Duodenal mucosa (tissue), 2 donors: ENCODE measurements around the gene GLIS1.

Source experiments
- H3K27ac ChIP-seq: one replicate; pipeline ENCODE4 v1.7.0; 2013; ENCODE audit warnings: low read depth, low read length
- H3K27me3 ChIP-seq, 2 donors: one replicate each; pipeline ENCODE4 v1.7.0; 2013; ENCODE audit warnings: low read length in 2 of 2, control low read depth in 1 of 2; ENCODE audit not compliant: insufficient read depth in 2 of 2, control insufficient read depth in 1 of 2
- H3K36me3 ChIP-seq, 2 donors: one replicate each; pipeline ENCODE4 v1.7.0; 2013; ENCODE audit warnings: low read length in 2 of 2, control low read depth in 1 of 2; ENCODE audit not compliant: insufficient read depth in 2 of 2, control insufficient read depth in 1 of 2
- H3K4me1 ChIP-seq, 2 donors: one replicate each; pipeline ENCODE4 v1.7.0; 2013; ENCODE audit warnings: low read length in 2 of 2, control low read depth in 1 of 2; ENCODE audit not compliant: insufficient read depth in 2 of 2, control insufficient read depth in 1 of 2
- H3K4me3 ChIP-seq, 2 donors: one replicate each; pipeline ENCODE4 v1.7.0; 2013; ENCODE audit warnings: low read length in 2 of 2, low read depth in 1 of 2
- H3K9ac ChIP-seq, 2 donors: one replicate each; pipeline ENCODE4 v1.7.0; 2013; ENCODE audit warnings: low read length in 2 of 2, low read depth in 1 of 2
- H3K9me3 ChIP-seq, 2 donors: one replicate each; pipeline ENCODE4 v1.7.0; 2013; ENCODE audit warnings: low read length in 2 of 2, control low read depth in 1 of 2; ENCODE audit not compliant: control insufficient read depth in 1 of 2

GLIS1 gene

DNA sequence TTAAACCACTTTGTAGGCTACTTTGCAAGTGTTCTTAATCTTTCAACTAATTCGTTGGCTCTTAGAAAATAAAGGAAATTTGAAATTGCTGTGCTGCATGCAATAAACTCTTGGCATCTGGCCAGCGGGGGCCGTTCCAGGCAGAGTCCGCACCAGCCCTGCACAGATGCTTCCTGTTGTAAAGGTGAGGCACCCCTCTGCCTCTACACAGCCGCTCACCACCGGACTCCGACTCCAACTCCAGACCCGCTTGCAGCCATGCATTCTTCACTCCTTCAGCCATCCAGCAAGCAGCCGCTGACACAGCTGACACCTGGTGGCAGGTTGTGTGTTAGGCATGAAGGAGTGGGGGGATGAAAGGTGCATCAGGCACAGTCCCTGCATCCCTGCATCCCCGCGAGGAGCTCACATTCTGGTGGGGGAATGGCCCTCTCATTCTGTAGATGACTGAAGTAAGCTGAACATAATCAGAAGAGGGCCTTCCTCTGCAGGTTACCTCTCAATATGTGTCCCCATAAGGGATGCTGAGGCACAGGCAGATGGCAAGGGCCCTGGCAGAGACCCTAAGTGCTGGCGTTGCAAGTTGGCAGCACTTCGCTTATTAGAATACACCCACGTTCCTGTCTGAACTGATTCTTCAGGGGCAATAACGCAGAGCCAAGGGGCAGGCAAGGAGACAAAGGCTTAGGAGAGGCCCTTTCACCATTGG lies 56.8 kb downstream of the GLIS1 start:
- Histone ChIP-seq H3K4me3 (peak overlapping the region; percentile 26 to 34), H3K4me1 (peaks cover 14 to 27% of the 10 kb centered on the region in 2 donors), H3K27ac (no peak overlapping the region), H3K9me3 (no peaks in the 10 kb centered on the region), H3K9ac (no peak overlapping the region), H3K27me3 (peaks cover 17 to 24% of the 10 kb centered on the region in 2 donors), H3K36me3 (no peaks in the 10 kb centered on the region)

DNA sequence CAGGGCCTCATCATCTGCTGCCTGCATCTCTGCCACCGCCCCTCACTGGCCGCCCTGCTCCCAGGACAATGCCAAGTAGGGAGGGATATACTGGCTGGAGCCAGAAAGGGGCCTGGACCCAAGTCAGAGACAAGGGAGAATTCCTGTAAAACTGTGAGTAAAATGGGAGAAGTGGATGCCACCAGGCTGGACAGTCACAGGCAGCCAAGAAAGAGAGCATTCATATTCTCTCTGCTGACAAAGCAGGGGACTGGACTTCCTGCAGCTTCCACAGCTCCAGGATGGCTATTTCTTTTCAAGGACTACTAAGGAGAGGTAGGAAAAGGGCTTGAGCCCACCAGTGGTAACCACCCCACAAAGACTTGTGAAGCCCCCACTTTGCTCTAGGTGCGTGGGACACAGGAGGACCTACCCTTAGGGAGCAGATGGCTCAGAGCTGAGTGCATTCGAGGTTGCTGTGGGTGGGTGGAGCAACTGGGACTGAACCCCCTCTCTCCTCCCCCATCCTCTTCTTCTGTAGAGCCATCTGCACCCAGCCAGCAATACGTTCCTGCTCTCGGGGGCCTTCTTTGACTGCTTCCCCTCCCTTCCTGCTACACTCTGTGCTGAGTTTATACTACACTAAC lies 57.5 kb downstream of the GLIS1 start:
- no peak overlapping the region for H3K9ac ChIP-seq
- no peak overlapping the region for H3K27ac ChIP-seq
- no peaks in the 10 kb centered on the region for H3K36me3 ChIP-seq
- H3K9me3 ChIP-seq, result no peaks in the 10 kb centered on the region
- H3K4me1 ChIP-seq, result peaks cover 14 to 27% of the 10 kb centered on the region in 2 donors
- H3K27me3 ChIP-seq, result peaks cover 14 to 18% of the 10 kb centered on the region in 2 donors
- peak overlapping the region; percentile 26 to 34 for H3K4me3 ChIP-seq

DNA sequence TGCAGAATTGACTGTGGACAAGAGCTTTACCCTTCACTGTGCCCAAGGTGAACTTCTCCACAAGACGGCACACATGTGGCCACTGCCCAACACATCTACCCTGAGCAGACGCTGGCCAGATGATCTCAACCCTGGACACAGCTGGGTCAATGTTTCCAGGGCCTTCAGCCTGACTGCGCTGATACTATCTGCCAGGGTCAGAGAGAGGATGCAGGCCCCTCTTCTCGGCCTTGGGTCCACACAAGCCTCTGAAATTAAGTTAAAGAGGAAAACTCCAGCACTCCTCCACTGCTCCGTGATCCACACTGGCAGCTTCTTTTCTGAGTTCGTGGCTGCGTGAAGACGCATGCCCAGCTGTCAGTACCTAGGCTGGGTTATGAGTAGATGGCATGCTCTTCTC lies 58.1 kb downstream of the GLIS1 start:
- Histone ChIP-seq H3K27ac (no peak overlapping the region), H3K27me3 (peaks cover 8 to 13% of the 10 kb centered on the region in 2 donors)

DNA sequence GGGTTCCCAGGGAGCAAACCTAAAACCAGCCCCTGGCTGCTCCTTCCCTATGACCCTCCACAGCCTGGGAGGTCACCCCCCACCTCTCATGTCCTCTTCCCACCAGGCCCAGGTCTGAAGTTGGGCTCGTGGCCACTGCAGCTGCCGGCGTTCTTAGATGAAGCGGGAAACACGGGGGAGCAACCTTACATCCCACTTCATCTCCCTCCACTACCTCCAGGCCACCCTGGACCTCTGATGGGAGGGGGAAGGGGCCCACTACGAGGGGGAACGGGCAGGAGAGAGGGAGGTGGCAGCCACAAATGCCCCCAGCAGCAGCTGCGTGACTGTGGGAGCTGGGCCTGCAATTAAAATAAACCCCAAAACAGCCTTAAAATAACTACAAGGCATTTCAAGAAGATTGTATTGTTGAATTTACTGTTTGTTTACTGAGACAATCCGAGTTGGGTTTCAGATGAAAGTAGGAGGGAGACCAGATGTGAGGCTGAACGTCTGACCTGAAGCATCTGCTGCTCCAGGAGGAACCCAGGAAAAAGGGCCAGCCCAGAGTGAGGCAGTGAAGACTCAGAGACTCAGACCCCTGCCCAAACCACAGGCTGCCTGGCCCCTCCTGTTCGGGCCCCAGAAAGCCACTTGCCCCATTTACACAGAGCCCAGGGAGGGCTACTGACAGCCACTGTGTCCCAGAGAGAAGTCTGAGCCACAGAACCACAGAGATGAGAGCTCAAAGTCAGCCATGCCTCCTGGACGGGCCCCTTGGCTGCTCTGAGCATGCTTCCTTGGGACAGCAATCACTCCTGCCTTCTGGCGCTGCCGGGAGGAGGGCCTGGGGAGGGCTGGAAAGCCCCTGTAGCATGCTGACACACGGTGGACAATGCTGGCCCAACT lies 59.8 kb downstream of the GLIS1 start:
- Histone ChIP-seq H3K9me3 (no peaks in the 10 kb centered on the region), H3K27ac (no peak overlapping the region), H3K9ac (no peak overlapping the region), H3K36me3 (no peaks in the 10 kb centered on the region), H3K27me3 (no peaks in the 10 kb centered on the region), H3K4me3 (no peak overlapping the region), H3K4me1 (peaks cover 14 to 21% of the 10 kb centered on the region in 2 donors)

More for the DNA sequence above, 58.1 kb downstream of the GLIS1 start:
- Histone ChIP-seq H3K9me3 (no peaks in the 10 kb centered on the region), H3K4me3 (no peak overlapping the region), H3K9ac (no peak overlapping the region), H3K36me3 (no peaks in the 10 kb centered on the region), H3K4me1 (peaks cover 14 to 27% of the 10 kb centered on the region in 2 donors)

DNA sequence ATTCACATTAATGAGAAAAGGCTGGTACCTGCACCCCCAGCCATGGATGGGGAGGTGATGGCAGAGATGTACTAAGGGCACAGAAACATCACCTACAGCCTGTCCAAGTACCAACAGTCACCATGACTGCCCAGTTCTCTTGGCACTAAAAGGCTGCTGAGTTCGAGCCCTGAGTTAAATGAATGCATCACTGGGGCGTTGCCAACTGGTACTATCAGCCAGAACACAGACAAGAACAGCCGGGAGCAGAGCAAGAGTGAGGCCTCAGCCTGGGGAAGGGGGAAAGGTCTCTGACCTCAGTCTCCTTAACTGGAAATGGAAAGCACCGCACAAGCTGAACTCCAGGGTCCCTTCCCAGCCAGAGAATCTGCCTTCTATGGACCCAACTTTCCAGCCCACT lies 60.5 kb downstream of the GLIS1 start:
- Histone ChIP-seq H3K27ac (no peak overlapping the region), H3K27me3 (no peaks in the 10 kb centered on the region), H3K36me3 (no peaks in the 10 kb centered on the region), H3K4me3 (no peak overlapping the region), H3K9me3 (no peaks in the 10 kb centered on the region), H3K4me1 (peaks cover 14 to 21% of the 10 kb centered on the region in 2 donors), H3K9ac (no peak overlapping the region)

DNA sequence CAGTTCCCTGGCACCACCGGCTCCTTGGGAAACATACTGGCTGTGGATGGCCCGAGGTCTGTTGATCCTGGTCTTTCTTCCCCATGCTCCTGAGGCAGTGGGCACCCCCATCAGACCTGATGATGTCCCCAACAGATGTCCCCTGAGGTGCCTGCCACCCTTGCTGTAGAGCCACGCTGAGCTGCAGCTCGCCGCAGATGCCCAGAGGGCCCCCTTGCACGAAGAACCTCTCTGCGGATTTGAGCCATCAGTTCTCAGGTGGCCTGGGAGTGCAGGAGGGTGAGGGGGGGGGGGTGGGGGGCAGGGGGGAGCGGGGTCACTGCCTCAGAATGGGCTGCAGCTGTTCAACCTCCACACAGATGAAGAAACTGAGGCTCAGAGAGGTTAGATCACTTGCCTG lies 60.9 kb downstream of the GLIS1 start:
- Histone ChIP-seq H3K9me3 (no peaks in the 10 kb centered on the region), H3K27ac (no peak overlapping the region), H3K36me3 (no peaks in the 10 kb centered on the region), H3K4me1 (peaks cover 14 to 21% of the 10 kb centered on the region in 2 donors), H3K4me3 (no peak overlapping the region), H3K9ac (no peak overlapping the region), H3K27me3 (no peaks in the 10 kb centered on the region)

DNA sequence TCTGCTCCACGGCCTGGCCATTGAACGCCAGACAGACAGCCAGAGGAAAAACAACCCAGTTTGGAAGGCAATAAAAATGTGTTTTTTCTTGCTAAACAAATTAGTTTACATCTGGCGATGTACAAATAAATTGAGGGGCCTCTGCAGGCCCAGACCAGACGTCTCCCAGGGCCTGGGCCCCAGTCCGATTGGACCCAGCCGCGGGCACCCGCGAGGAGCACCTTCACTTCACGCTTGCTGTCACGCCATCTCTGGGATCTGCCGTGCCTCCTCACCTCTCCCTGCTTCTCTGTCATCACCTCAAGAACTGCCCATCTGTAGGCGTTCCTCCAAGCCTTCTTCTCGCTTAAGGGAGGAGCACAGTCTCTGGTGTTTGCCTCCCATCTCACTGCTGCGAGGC lies 61.5 kb downstream of the GLIS1 start:
- H3K4me1 ChIP-seq, result peaks cover 13 to 20% of the 10 kb centered on the region in 2 donors
- H3K27me3 ChIP-seq, result no peaks in the 10 kb centered on the region
- H3K36me3 ChIP-seq, result no peaks in the 10 kb centered on the region
- H3K4me3 ChIP-seq, result no peak overlapping the region
- H3K27ac ChIP-seq, result no peak overlapping the region
- H3K9ac ChIP-seq, result no peak overlapping the region
- H3K9me3 ChIP-seq, result no peaks in the 10 kb centered on the region

DNA sequence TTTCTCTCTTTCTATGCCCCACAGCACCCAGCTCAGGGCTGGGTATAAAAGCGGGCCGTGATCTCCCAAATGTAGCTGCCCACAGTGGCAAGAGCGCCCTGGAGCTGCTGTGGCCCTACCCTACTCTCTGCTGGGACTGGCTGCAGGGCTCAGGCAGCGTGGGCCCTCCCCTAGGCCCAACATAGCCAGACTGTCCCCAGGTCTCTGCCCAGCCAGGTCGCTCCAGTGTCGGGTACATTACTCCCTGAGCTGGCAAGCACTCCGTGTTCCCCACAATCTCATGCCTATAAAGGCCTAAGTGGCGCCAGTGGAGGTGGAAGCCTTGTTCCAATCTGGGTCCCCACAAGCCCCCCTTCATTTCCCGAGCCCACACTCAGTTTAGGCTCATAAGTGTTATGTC lies 66.2 kb downstream of the GLIS1 start:
- H3K27ac ChIP-seq, result no peak overlapping the region
- no peaks in the 10 kb centered on the region for H3K9me3 ChIP-seq
- no peaks in the 10 kb centered on the region for H3K4me1 ChIP-seq
- H3K36me3 ChIP-seq, result no peaks in the 10 kb centered on the region
- H3K9ac ChIP-seq, result no peak overlapping the region
- H3K4me3 ChIP-seq, result no peak overlapping the region
- H3K27me3 ChIP-seq, result no peaks in the 10 kb centered on the region

DNA sequence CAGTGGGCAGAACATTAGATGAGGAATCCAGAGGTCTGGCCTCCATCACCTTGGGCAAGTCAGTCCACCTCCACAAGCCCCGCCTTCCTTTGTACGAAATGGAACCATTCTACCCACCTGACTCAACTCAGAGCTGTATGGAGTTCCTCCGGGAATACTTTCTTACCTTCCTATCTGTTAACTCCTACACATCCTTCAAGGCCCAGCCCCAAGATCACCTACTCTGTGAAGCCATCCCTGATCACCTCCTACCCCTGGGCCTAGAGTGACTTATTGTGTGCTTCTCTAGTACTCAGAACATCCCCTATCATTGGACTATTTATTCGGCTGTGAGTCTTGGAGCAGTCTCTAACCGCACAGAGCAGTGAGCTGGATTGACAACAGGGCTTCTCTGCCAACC lies 66.7 kb downstream of the GLIS1 start:
- H3K4me1 ChIP-seq, result no peaks in the 10 kb centered on the region
- H3K27ac ChIP-seq, result no peak overlapping the region
- no peaks in the 10 kb centered on the region for H3K36me3 ChIP-seq
- H3K27me3 ChIP-seq, result no peaks in the 10 kb centered on the region
- no peaks in the 10 kb centered on the region for H3K9me3 ChIP-seq
- no peak overlapping the region for H3K4me3 ChIP-seq
- no peak overlapping the region for H3K9ac ChIP-seq

DNA sequence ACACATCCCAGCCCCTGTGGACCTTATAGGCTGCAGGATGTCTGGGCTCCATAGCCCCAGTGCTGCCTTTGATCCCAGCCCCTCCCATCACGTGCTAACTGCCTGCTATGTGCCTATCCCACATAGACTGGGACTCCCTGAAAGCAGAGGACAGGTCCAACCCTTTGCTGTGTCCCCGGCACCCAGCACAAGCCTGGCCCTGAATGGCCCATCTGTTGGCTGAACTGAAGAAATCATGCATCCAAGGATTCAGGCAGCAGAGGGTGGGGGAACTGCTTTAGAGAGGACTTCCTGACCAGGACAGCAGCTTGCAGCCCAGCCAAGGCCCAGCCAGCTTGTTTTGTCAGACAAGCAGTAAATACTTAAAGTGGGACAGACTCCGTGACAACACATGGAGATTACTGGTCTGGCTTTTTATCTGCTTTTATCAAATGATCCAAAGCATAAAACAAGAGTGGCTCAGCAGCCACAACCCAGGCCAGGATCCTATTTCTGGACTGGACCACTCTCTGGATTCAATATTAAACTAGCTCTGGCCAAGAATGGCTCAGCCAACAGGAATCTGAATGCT lies 69.3 kb downstream of the GLIS1 start:
- Histone ChIP-seq H3K9ac (no peak overlapping the region), H3K27me3 (no peaks in the 10 kb centered on the region)

More for the DNA sequence above, 69.3 kb downstream of the GLIS1 start:
- H3K4me1 ChIP-seq, result no peaks in the 10 kb centered on the region
- no peak overlapping the region for H3K27ac ChIP-seq
- no peaks in the 10 kb centered on the region for H3K36me3 ChIP-seq
- no peaks in the 10 kb centered on the region for H3K9me3 ChIP-seq
- H3K4me3 ChIP-seq, result no peak overlapping the region
